K562 (cell line): Measurements from ENCODE around the gene COA7. TPM values are rescaled to one million over a fixed set of nuclear protein-coding genes. Genes with fewer than 3 reads are reported as not detected.

ENCODE experiments used
- DPF2 ChIP-seq: fragments of 450-650 bp; IDR thresholded peaks from 2 replicates; pipeline ENCODE4 v1.6.1; 2016
- ESRRA ChIP-seq: fragments of 450-650 bp; IDR thresholded peaks from 2 replicates; pipeline ENCODE4 v1.6.1; 2014; ENCODE audit warnings: low read depth, mild to moderate bottlenecking, moderate library complexity, borderline replicate concordance
- FOXJ3 ChIP-seq: sonication (generic); formaldehyde crosslinking; IDR thresholded peaks from 2 replicates; pipeline ENCODE4 v1.4.0; 2020; ENCODE audit warnings: mild to moderate bottlenecking, missing genetic modification reagents
- FOXP4 ChIP-seq: sonication (generic); formaldehyde crosslinking; IDR thresholded peaks from 2 replicates; pipeline ENCODE4 v1.8.0; 2022; ENCODE audit warnings: mild to moderate bottlenecking, missing genetic modification reagents, borderline replicate concordance
- HMGXB4 ChIP-seq: sonication (generic); formaldehyde crosslinking; IDR thresholded peaks from 2 replicates; pipeline ENCODE4 v1.8.1; 2023; ENCODE audit warnings: mild to moderate bottlenecking, missing genetic modification reagents
- MYC ChIP-seq, 2 experiments: fragments of 250-450 bp in 1 of 2; sonication (Bioruptor Pico) in 1 of 2; IDR thresholded peaks; 2 replicates each; pipeline versions ENCODE4 v1.5.1 to v1.6.1; 2012 to 2021; ENCODE audit warnings: low read depth in 2 of 2, borderline replicate concordance in 1 of 2, improper control_type of control experiment in 1 of 2, low read length in 1 of 2, mild to moderate bottlenecking in 1 of 2, moderate library complexity in 1 of 2
- NKRF ChIP-seq: fragments of 450-650 bp; IDR thresholded peaks from 2 replicates; pipeline ENCODE4 v1.6.1; 2016; ENCODE audit warnings: borderline replicate concordance
- PHF20 ChIP-seq: fragments of 450-650 bp; IDR thresholded peaks from 2 replicates; pipeline ENCODE4 v1.6.1; 2018; ENCODE audit not compliant: partially characterized antibody
- PRPF4 ChIP-seq: fragments of 200-400 bp; formaldehyde crosslinking; IDR thresholded peaks from one replicate; pipeline ENCODE4 v1.6.1; 2017; ENCODE audit warnings: low read length, low read depth, mild to moderate bottlenecking; ENCODE audit not compliant: insufficient read depth, poor library complexity, severe bottlenecking
- STAT6 ChIP-seq: sonication (generic); formaldehyde crosslinking; IDR thresholded peaks from 2 replicates; pipeline ENCODE4 v1.8.1; 2023; ENCODE audit warnings: mild to moderate bottlenecking, missing genetic modification reagents
- TCF15 ChIP-seq: fragments of 250-450 bp; sonication (Bioruptor Pico); IDR thresholded peaks from 2 replicates; pipeline ENCODE4 v1.8.0; 2022; ENCODE audit warnings: moderate library complexity, mild to moderate bottlenecking, inconsistent platforms
- TFAP4 ChIP-seq: sonication (generic); formaldehyde crosslinking; IDR thresholded peaks from 2 replicates; pipeline ENCODE4 v1.8.0; 2022; ENCODE audit warnings: missing genetic modification reagents, mild to moderate bottlenecking, moderate library complexity, borderline replicate concordance
- TRIM28 ChIP-seq: fragments of 450-650 bp; IDR thresholded peaks from 2 replicates; pipeline ENCODE4 v1.6.1; 2017
- ZNF175 ChIP-seq: fragments of 200-800 bp; sonication (Bioruptor generic); IDR thresholded peaks from 2 replicates; pipeline ENCODE4 v1.6.1; 2016; ENCODE audit warnings: low read depth, mild to moderate bottlenecking, missing genetic modification characterization, missing compliant biosample characterization
- ZNF436 ChIP-seq: fragments of 250-450, 450-650 bp; sonication (Bioruptor Pico); formaldehyde crosslinking; IDR thresholded peaks from 2 replicates; pipeline ENCODE4 v1.7.0; 2020; ENCODE audit warnings: mild to moderate bottlenecking
- ZNF445 ChIP-seq: fragments of 250-450 bp; sonication (Bioruptor Pico); IDR thresholded peaks from 2 replicates; pipeline ENCODE4 v1.4.0; 2020; ENCODE audit warnings: low read depth, mild to moderate bottlenecking, moderate library complexity
- polyA plus RNA-seq, 8 experiments: library from polyadenylated mRNA; depleted of rRNA in 4 of 8; stranded (reverse) in 5 of 8; unstranded in 3 of 8; fragments of >200 nt; fragmentation: Nextera tagmentation in 2 of 8; fragmentation: Illumina TruSeq in 1 of 8; extraction: Ambion mirVana in 2 of 8; extraction: Trizol in 1 of 8; gene quantifications; 2 replicates each; pipeline versions ENCODE4 v1.2.1 to v1.2.3, GENCODE V29; 2011 to 2014; ENCODE audit warnings: inconsistent platforms in 1 of 8, missing spikeins in 1 of 8
- total RNA-seq, 7 experiments: library from RNA; depleted of rRNA in 6 of 7; stranded (reverse); fragments of >200 nt in 6 of 7; fragmentation: Illumina TruSeq in 2 of 7; extraction: Trizol in 2 of 7; gene quantifications; 2 replicates each; pipeline versions ENCODE4 v1.2.1 to v1.2.3, GENCODE V29; 2011 to 2021; ENCODE audit warnings: low replicate concordance in 1 of 7

Gene COA7
- total and polyA plus RNA-seq, 9 of the 15 experiments (the other 6 are each of a cell fraction or from before 2014, with no cell fraction given) = 19.4 to 82.8 (median 51.0) TPM

- TF ChIP-seq ZNF175 (CRISPR knock-in tag) = 0 out of 2 replicates have a peak, but pooled peaks have one; percentile 9
- peak; percentile 17; the same call in 1 of the 2 replicates for TF ChIP-seq NKRF
- no peak for TF ChIP-seq FOXP4 (CRISPR knock-in tag)
- peak; percentile 61; the same call in 1 of the 2 replicates for TF ChIP-seq MYC (IDR thresholded peaks at IDR 0.05; ENCODE audit: low read depth, low read length)
- no peak for TF ChIP-seq MYC (CRISPR knock-in tag; IDR thresholded peaks at IDR 0.05; ENCODE audit: borderline replicate concordance, low read depth)
- TF ChIP-seq ZNF445 = 0 out of 2 replicates have a peak, but pooled peaks have one; percentile 19
- TF ChIP-seq TCF15 (CRISPR knock-in tag) = 0 out of 2 replicates have a peak, but pooled peaks have one; percentile 56
- no peak for TF ChIP-seq PRPF4
- TF ChIP-seq ESRRA = 0 out of 2 replicates have a peak, but pooled peaks have one; percentile 10
- TF ChIP-seq FOXJ3 = no peak
- peak; percentile 44; the same call in 1 of the 2 replicates for TF ChIP-seq TRIM28
- TF ChIP-seq STAT6 (CRISPR knock-in tag) = no peak
- TF ChIP-seq PHF20 = peak; percentile 42
- no peak for TF ChIP-seq ZNF436 (CRISPR knock-in tag)
- peak; percentile 22 for TF ChIP-seq DPF2
- peak; percentile 56; the same call in 1 of the 2 replicates for TF ChIP-seq TFAP4 (CRISPR knock-in tag)
- no peak for TF ChIP-seq HMGXB4 (CRISPR knock-in tag)
Observed at GRCh38 chr1:52727114-52727586, 29.0 kb upstream of the COA7 start (continued).
